Measurements from ENCODE around the gene ABCD4. TPM values are rescaled to one million over a fixed set of nuclear protein-coding genes. Genes with fewer than 3 reads are reported as not detected.
A peak's percentile ranks its signal among the peaks of the same experiment; 100 is the strongest.

Gene ABCD4
- total RNA-seq, 4 donors from 2014 or later: 20.7 to 32.2 (median 23.2) TPM

- H3K4me1 ChIP-seq: peaks cover 0 to 42% (median 23%) of the 10 kb centered on the region in 3 donors
- intact Hi-C loops (cut with DNase I): no loop called here
- H3K27ac ChIP-seq: no peak overlapping the region
- H3K4me3 ChIP-seq: no peak overlapping the region
- 89 to 91% methylated on average over 15 to 25 of the region's 29 CpGs for WGBS, 2 donors
- H3K36me3 ChIP-seq: no peaks in the 10 kb centered on the region
- no peak for DNase-seq
- TF ChIP-seq CTCF (IDR thresholded peaks at IDR 0.05) (no peak), POLR2A (IDR thresholded peaks at IDR 0.05) (no peak)
- H3K9me3 ChIP-seq: no peaks in the 10 kb centered on the region
- peaks cover 0 to 19% (median 0%) of the 10 kb centered on the region in 4 donors for H3K27me3 ChIP-seq
Measured at GRCh38 chr14:74260525-74261233, 42.1 kb downstream of the ABCD4 start.

- Histone ChIP-seq H3K4me1 (peaks cover 0 to 42% (median 23%) of the 10 kb centered on the region in 3 donors), H3K27ac (no peak overlapping the region), H3K4me3 (no peak overlapping the region), H3K9me3 (no peaks in the 10 kb centered on the region), H3K36me3 (no peaks in the 10 kb centered on the region), H3K27me3 (peaks cover 0 to 19% (median 0%) of the 10 kb centered on the region in 4 donors)
- 96% methylated on average over 9 of the region's 12 CpGs; no CpG with 5 or more reads in 1 of the 2 donors for WGBS, 2 donors
- TF ChIP-seq POLR2A (IDR thresholded peaks at IDR 0.05) (no peak), CTCF (IDR thresholded peaks at IDR 0.05) (no peak)
- intact Hi-C loops (cut with DNase I): no loop called here
- DNase-seq: no peak
Measured at GRCh38 chr14:74259513-74259912, 43.2 kb downstream of the ABCD4 start.

GRCh38 chr14:74258764-74259035 is 44.0 kb downstream of the ABCD4 start:
- Histone ChIP-seq H3K36me3 (no peaks in the 10 kb centered on the region), H3K27me3 (peaks cover 0 to 23% (median 0%) of the 10 kb centered on the region in 4 donors), H3K27ac (no peak overlapping the region), H3K9me3 (no peaks in the 10 kb centered on the region), H3K4me3 (peak overlapping the region in 1 of 4 donors; percentile 81), H3K4me1 (peaks cover 0 to 42% (median 23%) of the 10 kb centered on the region in 3 donors)
- intact Hi-C loops (cut with DNase I): no loop called here
- TF ChIP-seq CTCF (IDR thresholded peaks at IDR 0.05): no peak
- TF ChIP-seq POLR2A (IDR thresholded peaks at IDR 0.05): no peak
- DNase-seq: no peak
- 50 to 80% methylated on average over 2 of the region's 3 CpGs for WGBS, 2 donors

- no peaks in the 10 kb centered on the region for H3K9me3 ChIP-seq
- no peak for DNase-seq
- H3K4me3 ChIP-seq: peak overlapping the region; percentile 36 to 81 (median 54)
- H3K36me3 ChIP-seq: no peaks in the 10 kb centered on the region
- TF ChIP-seq POLR2A (IDR thresholded peaks at IDR 0.05): no peak
- TF ChIP-seq CTCF (IDR thresholded peaks at IDR 0.05): no peak
- WGBS, 2 donors: 0 to 4% methylated on average over 19 to 40 of the region's 56 CpGs
- H3K27me3 ChIP-seq: peaks cover 0 to 23% (median 0%) of the 10 kb centered on the region in 4 donors
- peaks cover 0 to 42% (median 23%) of the 10 kb centered on the region in 3 donors for H3K4me1 ChIP-seq
- intact Hi-C loops (cut with DNase I): no loop called here
- H3K27ac ChIP-seq: peak overlapping the region in 1 of 4 donors; percentile 5
Measured at GRCh38 chr14:74257941-74258763, 44.6 kb downstream of the ABCD4 start.

Measured in esophagus squamous epithelium (tissue), 5 donors.